HG03095 (cell line): ENCODE data around the gene TRIM47.
A peak's percentile ranks its signal among the peaks of the same experiment; 100 is the strongest.

ENCODE experiments used
- ATAC-seq: cut with Tn5 transposase; IDR thresholded peaks from one replicate; pipeline ENCODE4 v1.9.1; 2021; ENCODE audit warnings: moderate library complexity; ENCODE audit not compliant: unreplicated experiment

The TRIM47 gene

GRCh38 chr17:75908201-75908600, 29.8 kb upstream of the TRIM47 start:
- ATAC-seq = no peak

- ATAC-seq = no peak
These were observed 27.9 kb upstream of the TRIM47 start for GRCh38 chr17:75906143-75906884.

GRCh38 chr17:75904749-75905521, 26.6 kb upstream of the TRIM47 start, which contains the start of gene MRPL38:
Gene MRPL38, minus strand, starts transcription at chr17:75904884. Its CDS starts 9 bp downstream, at chr17:75904875.
- peak; percentile 98 for ATAC-seq

- no peak for ATAC-seq
These were observed 24.0 kb upstream of the TRIM47 start for GRCh38 chr17:75902406-75902805.

GRCh38 chr17:75901727-75902126, 23.3 kb upstream of the TRIM47 start:
- no peak for ATAC-seq

GRCh38 chr17:75900691-75901533, 22.5 kb upstream of the TRIM47 start:
- ATAC-seq = no peak

- ATAC-seq = no peak
These were observed 21.5 kb upstream of the TRIM47 start for GRCh38 chr17:75899767-75900468.

- ATAC-seq = no peak
These were observed 21.0 kb upstream of the TRIM47 start for GRCh38 chr17:75899353-75899752.

- ATAC-seq = no peak
These were observed 20.4 kb upstream of the TRIM47 start for GRCh38 chr17:75898791-75899190.

GRCh38 chr17:75898065-75898464, 19.7 kb upstream of the TRIM47 start:
- no peak for ATAC-seq

- no peak for ATAC-seq
These were observed 19.0 kb upstream of the TRIM47 start for GRCh38 chr17:75897160-75898019.

- peak; percentile 44 for ATAC-seq
These were observed 18.2 kb upstream of the TRIM47 start, which contains the start of gene TRIM65 for GRCh38 chr17:75896415-75897159. Gene TRIM65, minus strand, starts transcription at chr17:75896951. Its CDS starts 14 bp downstream, at chr17:75896937.

- ATAC-seq = no peak
These were observed 17.2 kb upstream of the TRIM47 start for GRCh38 chr17:75895370-75896155.

- ATAC-seq = no peak
These were observed 15.8 kb upstream of the TRIM47 start for GRCh38 chr17:75894049-75894733.

- ATAC-seq = no peak
These were observed 15.1 kb upstream of the TRIM47 start for GRCh38 chr17:75893305-75894048.

GRCh38 chr17:75892556-75893224, 14.3 kb upstream of the TRIM47 start:
- ATAC-seq = no peak
